ENCODE measurements around the gene PRAMEF1. TPM values are rescaled to one million over a fixed set of nuclear protein-coding genes. Genes with fewer than 3 reads are reported as not detected.

Gene PRAMEF1
- total and polyA plus RNA-seq, 2 of the 13 experiments (the other 11 are each of a cell fraction or from before 2014, with no cell fraction given), result not detected

DNA sequence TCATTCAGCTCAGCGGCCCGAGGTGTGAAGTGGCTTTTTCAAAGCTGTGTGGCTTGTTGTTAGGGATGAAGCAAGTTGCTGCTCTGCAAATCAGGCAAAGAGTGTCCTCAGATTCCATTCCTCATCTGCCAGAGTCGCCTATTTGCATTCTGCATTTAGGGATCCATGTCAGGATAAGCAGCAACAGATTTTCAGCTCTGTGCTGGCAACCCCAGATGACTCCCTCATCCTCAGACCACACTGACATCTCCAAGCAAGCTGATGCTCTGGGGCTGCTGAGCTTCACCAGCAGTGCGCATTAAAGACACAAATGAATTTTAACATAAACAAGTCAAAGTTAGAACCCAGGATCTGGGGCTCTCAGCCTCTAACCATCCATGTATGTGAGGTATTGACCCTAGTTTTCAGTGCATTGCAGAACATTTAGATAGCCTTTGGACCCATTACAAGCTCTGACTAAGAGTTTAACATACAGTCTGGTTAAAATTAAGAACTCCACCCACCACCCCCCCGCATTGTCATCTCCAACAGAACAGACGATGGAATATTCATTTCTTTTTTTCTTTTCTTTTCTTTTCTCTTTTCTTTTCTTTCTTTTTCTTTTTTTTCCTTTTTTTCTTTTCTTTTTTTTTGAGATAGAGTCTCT, 34.3 kb upstream of the PRAMEF1 start:
- FAIRE-seq (no peak), ATAC-seq (no peak), DNase-seq (ENCODE audit: low spot score) (no peak)
- H3K4me2 ChIP-seq (ENCODE audit: low read depth, low read length), result no peak overlapping the region
- BruUV-seq (replicated peaks), result no TSS peak
- H3K36me3 ChIP-seq (replicated peaks in 1 of 2; ENCODE audit: control insufficient read depth in 1 of 2, insufficient read depth in 2 of 2, low read length in 2 of 2), result no peaks in the 10 kb centered on the region
- H3K27ac ChIP-seq (ENCODE audit: extremely low read length, insufficient read depth, low read length), result no peak overlapping the region
- no peaks in the 10 kb centered on the region for H3K79me2 ChIP-seq (ENCODE audit: insufficient read depth, low read length)
- TF ChIP-seq HDAC1 (CRISPR knock-in tag; IDR thresholded peaks at IDR 0.05) (no peak), ZNF83 (CRISPR knock-in tag; IDR thresholded peaks at IDR 0.05; ENCODE audit: borderline replicate concordance) (no peak), NPAS2 (CRISPR knock-in tag; IDR thresholded peaks at IDR 0.05; ENCODE audit: borderline replicate concordance) (no peak), PCBP1 (IDR thresholded peaks at IDR 0.05; ENCODE audit: borderline replicate concordance, low read depth, low read length) (no peak), ZNF556 (CRISPR knock-in tag; IDR thresholded peaks at IDR 0.05; ENCODE audit: borderline replicate concordance) (no peak), TFAP4 (IDR thresholded peaks at IDR 0.05; ENCODE audit: borderline replicate concordance, low read depth) (no peak), KAT7 (CRISPR knock-in tag; IDR thresholded peaks at IDR 0.05; ENCODE audit: borderline replicate concordance) (no peak), ZNF703 (CRISPR knock-in tag; IDR thresholded peaks at IDR 0.05; ENCODE audit: borderline replicate concordance) (no peak), ETV6 (CRISPR knock-in tag; conservative IDR thresholded peaks at IDR 0.05) (no peak), ZKSCAN1 (IDR thresholded peaks at IDR 0.05; ENCODE audit: low read length) (no peak), SP140L (CRISPR knock-in tag; IDR thresholded peaks at IDR 0.05; ENCODE audit: borderline replicate concordance) (no peak), RBFOX2 (IDR thresholded peaks at IDR 0.05; ENCODE audit: low read depth, low read length) (no peak), MLXIP (CRISPR knock-in tag; IDR thresholded peaks at IDR 0.05; ENCODE audit: borderline replicate concordance) (no peak), ZNF552 (CRISPR knock-in tag; IDR thresholded peaks at IDR 0.05; ENCODE audit: borderline replicate concordance) (no peak), THRA (CRISPR knock-in tag; IDR thresholded peaks at IDR 0.05; ENCODE audit: borderline replicate concordance) (no peak), MED8 (CRISPR knock-in tag; IDR thresholded peaks at IDR 0.05; ENCODE audit: insufficient replicate concordance) (no peak), IKZF1 (IDR thresholded peaks at IDR 0.05) (no peak)
- TF ChIP-seq, protein P1, sequence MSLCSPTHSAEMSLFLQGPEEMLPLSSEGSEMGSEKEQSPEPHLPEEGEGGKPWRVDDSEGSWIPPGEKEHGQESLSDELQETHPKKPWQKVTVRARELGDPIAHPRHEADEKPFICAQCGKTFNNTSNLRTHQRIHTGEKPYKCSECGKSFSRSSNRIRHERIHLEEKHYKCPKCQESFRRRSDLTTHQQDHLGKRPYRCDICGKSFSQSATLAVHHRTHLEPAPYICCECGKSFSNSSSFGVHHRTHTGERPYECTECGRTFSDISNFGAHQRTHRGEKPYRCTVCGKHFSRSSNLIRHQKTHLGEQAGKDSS (CRISPR knock-in tag; IDR thresholded peaks at IDR 0.05; ENCODE audit: borderline replicate concordance, low read depth), result no peak
- peaks cover 0 to 35% of the 10 kb centered on the region in 2 experiments; a peak in 2 of 5 replicates for H3K27me3 ChIP-seq (ENCODE audit: control insufficient read depth in 1 of 2, insufficient read depth in 2 of 2, low read length in 2 of 2)
- WGBS (ENCODE audit: low lambda C conversion rate), result 12% methylated on average over 6 of the region's 6 CpGs
- H4K20me1 ChIP-seq (ENCODE audit: insufficient read depth, low read length), result no peaks in the 10 kb centered on the region
- H3K4me3 ChIP-seq (replicated peaks in 1 of 3; ENCODE audit: insufficient read depth in 1 of 3, low read depth in 2 of 3, low read length in 3 of 3), result no peak overlapping the region
- ChIA-PET POLR2A (no interaction called here), CTCF (ENCODE audit: low intra/inter-chr PET ratio, low total read pairs) (no interaction called here)
- no peaks in the 10 kb centered on the region for H3K9me3 ChIP-seq (ENCODE audit: low read length)
- in situ Hi-C loops (cut with HindIII; ENCODE audit: extremely low pct_ligation_motif_present, low pct_unique_long_range_greater_than_20kb), result no loop called here
- intact Hi-C loops (cut with micrococcal nuclease; ENCODE audit: unreplicated experiment), result no loop called here
- H3K9ac ChIP-seq (ENCODE audit: insufficient read depth, low read depth, low read length), result no peak overlapping the region
- no peak overlapping the region for H2AFZ ChIP-seq (ENCODE audit: low read length)
- H3K4me1 ChIP-seq (ENCODE audit: insufficient read depth, low read length), result no peaks in the 10 kb centered on the region

All from HepG2 (cell line).